K562 (cell line): ENCODE data around the gene NDUFA7. TPM values are rescaled to one million over a fixed set of nuclear protein-coding genes. Genes with fewer than 3 reads are reported as not detected.

Experiments used
- CSDE1 ChIP-seq, 2 experiments: fragments of 450-650 bp; IDR thresholded peaks; 2 replicates each; pipeline ENCODE4 v1.6.1; 2016; ENCODE audit warnings: mild to moderate bottlenecking in 1 of 2
- CUX1 ChIP-seq: fragments of 200-800 bp; sonication (Bioruptor generic); IDR thresholded peaks from 2 replicates; pipeline ENCODE4 v1.6.1; 2016; ENCODE audit warnings: missing genetic modification characterization, missing compliant biosample characterization
- CXXC5 ChIP-seq: fragments of 250-450 bp; sonication (Bioruptor Pico); IDR thresholded peaks from 2 replicates; pipeline ENCODE4 v1.8.0; 2022; ENCODE audit warnings: inconsistent platforms, mild to moderate bottlenecking, moderate library complexity
- FOXA3 ChIP-seq, 2 experiments: fragments of 450-650 bp in 1 of 2; sonication (generic) in 1 of 2; formaldehyde crosslinking; IDR thresholded peaks in 1 of 2; conservative IDR thresholded peaks in 1 of 2; 2 replicates each; pipeline versions ENCODE4 v1.4.0 to v1.8.0; 2020 to 2022; ENCODE audit warnings: mild to moderate bottlenecking in 2 of 2, missing genetic modification reagents in 1 of 2
- GTF2E2 ChIP-seq: fragments of 200-800 bp; sonication (Bioruptor generic); IDR thresholded peaks from 2 replicates; pipeline ENCODE4 v1.6.1; 2016; ENCODE audit warnings: missing genetic modification characterization, missing compliant biosample characterization
- HDAC3 ChIP-seq: fragments of 450-650 bp; IDR thresholded peaks from 2 replicates; pipeline ENCODE4 v1.6.1; 2018; ENCODE audit warnings: borderline replicate concordance, mild to moderate bottlenecking, moderate library complexity; ENCODE audit not compliant: partially characterized antibody
- HMBOX1 ChIP-seq: sonication (generic); IDR thresholded peaks from 2 replicates; pipeline ENCODE4 v1.6.1; 2016
- POLR2A ChIP-seq: fragments of 450-650 bp; conservative IDR thresholded peaks from 2 replicates; pipeline ENCODE4 v1.6.1; 2016
- POLR2AphosphoS5 ChIP-seq: IDR thresholded peaks from 2 replicates; pipeline ENCODE4 v1.6.1; 2011; ENCODE audit warnings: mild to moderate bottlenecking, low read depth, low read length, moderate library complexity; ENCODE audit not compliant: control insufficient read depth, insufficient read depth
- SLC30A9 ChIP-seq: fragments of 250-450 bp; sonication (Bioruptor Pico); IDR thresholded peaks from 2 replicates; pipeline ENCODE4 v1.8.0; 2022; ENCODE audit warnings: mild to moderate bottlenecking, moderate library complexity
- SREBF2 ChIP-seq: sonication (generic); formaldehyde crosslinking; IDR thresholded peaks from 2 replicates; pipeline ENCODE4 v1.4.0; 2020; ENCODE audit warnings: mild to moderate bottlenecking, missing genetic modification reagents
- ZNF668 ChIP-seq: fragments of 250-450 bp; sonication (Bioruptor Pico); IDR thresholded peaks from 2 replicates; pipeline ENCODE4 v1.8.0; 2022; ENCODE audit warnings: mild to moderate bottlenecking, inconsistent platforms
- polyA plus RNA-seq, 8 experiments: library from polyadenylated mRNA; depleted of rRNA in 4 of 8; stranded (reverse) in 5 of 8; unstranded in 3 of 8; fragments of >200 nt; fragmentation: Nextera tagmentation in 2 of 8; fragmentation: Illumina TruSeq in 1 of 8; extraction: Ambion mirVana in 2 of 8; extraction: Trizol in 1 of 8; gene quantifications; 2 replicates each; pipeline versions ENCODE4 v1.2.1 to v1.2.3, GENCODE V29; 2011 to 2014; ENCODE audit warnings: inconsistent platforms in 1 of 8, missing spikeins in 1 of 8
- total RNA-seq, 7 experiments: library from RNA; depleted of rRNA in 6 of 7; stranded (reverse); fragments of >200 nt in 6 of 7; fragmentation: Illumina TruSeq in 2 of 7; extraction: Trizol in 2 of 7; gene quantifications; 2 replicates each; pipeline versions ENCODE4 v1.2.1 to v1.2.3, GENCODE V29; 2011 to 2021; ENCODE audit warnings: low replicate concordance in 1 of 7
- TF ChIP-seq, protein P1 (sequence below): fragments of 450-650 bp; IDR thresholded peaks from 2 replicates; pipeline ENCODE4 v1.6.1; 2016; ENCODE audit warnings: mild to moderate bottlenecking
- TF ChIP-seq, protein P2 (sequence below): fragments of 250-450 bp; sonication (Bioruptor Pico); IDR thresholded peaks from 2 replicates; pipeline ENCODE4 v1.8.0; 2021; ENCODE audit warnings: mild to moderate bottlenecking, moderate library complexity
- TF ChIP-seq, protein P3 (sequence below): sonication (generic); formaldehyde crosslinking; IDR thresholded peaks from 2 replicates; pipeline ENCODE4 v1.8.1; 2023; ENCODE audit warnings: mild to moderate bottlenecking, missing genetic modification reagents

The NDUFA7 gene
- total and polyA plus RNA-seq, 9 of the 15 experiments (the other 6 are each of a cell fraction or from before 2014, with no cell fraction given) = 70.8 to 348 (median 142) TPM

GRCh38 chr19:8307965-8308866, 13.0 kb downstream of the NDUFA7 start, which contains the start of gene CD320 (continued):
- TF ChIP-seq CUX1 (no peak), GTF2E2 (no peak), ZNF668 (CRISPR knock-in tag) (no peak), SLC30A9 (CRISPR knock-in tag) (no peak), HMBOX1 (no peak), POLR2AphosphoS5 (peak; percentile 69), SREBF2 (no peak), CSDE1 (IDR thresholded peaks at IDR 0.05) (no peak), CXXC5 (CRISPR knock-in tag) (peak; percentile 95), HDAC3 (no peak), FOXA3 (CRISPR knock-in tag; conservative IDR thresholded peaks at IDR 0.05 in 1 of 2, IDR thresholded peaks at IDR 0.05 in 1 of 2) (peak in 1 of 2 experiments; percentile 76; a peak in 1 of 4 replicates), POLR2A (peak; percentile 90)
- TF ChIP-seq, protein P1, sequence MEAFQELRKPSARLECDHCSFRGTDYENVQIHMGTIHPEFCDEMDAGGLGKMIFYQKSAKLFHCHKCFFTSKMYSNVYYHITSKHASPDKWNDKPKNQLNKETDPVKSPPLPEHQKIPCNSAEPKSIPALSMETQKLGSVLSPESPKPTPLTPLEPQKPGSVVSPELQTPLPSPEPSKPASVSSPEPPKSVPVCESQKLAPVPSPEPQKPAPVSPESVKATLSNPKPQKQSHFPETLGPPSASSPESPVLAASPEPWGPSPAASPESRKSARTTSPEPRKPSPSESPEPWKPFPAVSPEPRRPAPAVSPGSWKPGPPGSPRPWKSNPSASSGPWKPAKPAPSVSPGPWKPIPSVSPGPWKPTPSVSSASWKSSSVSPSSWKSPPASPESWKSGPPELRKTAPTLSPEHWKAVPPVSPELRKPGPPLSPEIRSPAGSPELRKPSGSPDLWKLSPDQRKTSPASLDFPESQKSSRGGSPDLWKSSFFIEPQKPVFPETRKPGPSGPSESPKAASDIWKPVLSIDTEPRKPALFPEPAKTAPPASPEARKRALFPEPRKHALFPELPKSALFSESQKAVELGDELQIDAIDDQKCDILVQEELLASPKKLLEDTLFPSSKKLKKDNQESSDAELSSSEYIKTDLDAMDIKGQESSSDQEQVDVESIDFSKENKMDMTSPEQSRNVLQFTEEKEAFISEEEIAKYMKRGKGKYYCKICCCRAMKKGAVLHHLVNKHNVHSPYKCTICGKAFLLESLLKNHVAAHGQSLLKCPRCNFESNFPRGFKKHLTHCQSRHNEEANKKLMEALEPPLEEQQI = no peak
- TF ChIP-seq, protein P2, sequence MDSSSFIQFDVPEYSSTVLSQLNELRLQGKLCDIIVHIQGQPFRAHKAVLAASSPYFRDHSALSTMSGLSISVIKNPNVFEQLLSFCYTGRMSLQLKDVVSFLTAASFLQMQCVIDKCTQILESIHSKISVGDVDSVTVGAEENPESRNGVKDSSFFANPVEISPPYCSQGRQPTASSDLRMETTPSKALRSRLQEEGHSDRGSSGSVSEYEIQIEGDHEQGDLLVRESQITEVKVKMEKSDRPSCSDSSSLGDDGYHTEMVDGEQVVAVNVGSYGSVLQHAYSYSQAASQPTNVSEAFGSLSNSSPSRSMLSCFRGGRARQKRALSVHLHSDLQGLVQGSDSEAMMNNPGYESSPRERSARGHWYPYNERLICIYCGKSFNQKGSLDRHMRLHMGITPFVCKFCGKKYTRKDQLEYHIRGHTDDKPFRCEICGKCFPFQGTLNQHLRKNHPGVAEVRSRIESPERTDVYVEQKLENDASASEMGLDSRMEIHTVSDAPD = no peak
- TF ChIP-seq, protein P3, sequence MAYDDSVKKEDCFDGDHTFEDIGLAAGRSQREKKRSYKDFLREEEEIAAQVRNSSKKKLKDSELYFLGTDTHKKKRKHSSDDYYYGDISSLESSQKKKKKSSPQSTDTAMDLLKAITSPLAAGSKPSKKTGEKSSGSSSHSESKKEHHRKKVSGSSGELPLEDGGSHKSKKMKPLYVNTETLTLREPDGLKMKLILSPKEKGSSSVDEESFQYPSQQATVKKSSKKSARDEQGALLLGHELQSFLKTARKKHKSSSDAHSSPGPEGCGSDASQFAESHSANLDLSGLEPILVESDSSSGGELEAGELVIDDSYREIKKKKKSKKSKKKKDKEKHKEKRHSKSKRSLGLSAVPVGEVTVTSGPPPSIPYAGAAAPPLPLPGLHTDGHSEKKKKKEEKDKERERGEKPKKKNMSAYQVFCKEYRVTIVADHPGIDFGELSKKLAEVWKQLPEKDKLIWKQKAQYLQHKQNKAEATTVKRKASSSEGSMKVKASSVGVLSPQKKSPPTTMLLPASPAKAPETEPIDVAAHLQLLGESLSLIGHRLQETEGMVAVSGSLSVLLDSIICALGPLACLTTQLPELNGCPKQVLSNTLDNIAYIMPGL = peak; percentile 79
